Breast epithelium (tissue), 3 donors: ENCODE results near the gene AP1AR.

ENCODE experiments used
- POLR2AphosphoS5 ChIP-seq, 3 donors: sonication (generic); formaldehyde crosslinking; IDR thresholded peaks; one replicate each; pipeline ENCODE4 v1.6.1; 2017; ENCODE audit warnings: antibody characterized with exemption in 3 of 3
- TF ChIP-seq, protein P1 (sequence below), 3 donors: fragments of 450-650 bp; IDR thresholded peaks; one replicate each; pipeline ENCODE4 v1.5.1; 2016 to 2017; ENCODE audit warnings: antibody characterized with exemption in 3 of 3, mild to moderate bottlenecking in 3 of 3, moderate library complexity in 3 of 3

DNA sequence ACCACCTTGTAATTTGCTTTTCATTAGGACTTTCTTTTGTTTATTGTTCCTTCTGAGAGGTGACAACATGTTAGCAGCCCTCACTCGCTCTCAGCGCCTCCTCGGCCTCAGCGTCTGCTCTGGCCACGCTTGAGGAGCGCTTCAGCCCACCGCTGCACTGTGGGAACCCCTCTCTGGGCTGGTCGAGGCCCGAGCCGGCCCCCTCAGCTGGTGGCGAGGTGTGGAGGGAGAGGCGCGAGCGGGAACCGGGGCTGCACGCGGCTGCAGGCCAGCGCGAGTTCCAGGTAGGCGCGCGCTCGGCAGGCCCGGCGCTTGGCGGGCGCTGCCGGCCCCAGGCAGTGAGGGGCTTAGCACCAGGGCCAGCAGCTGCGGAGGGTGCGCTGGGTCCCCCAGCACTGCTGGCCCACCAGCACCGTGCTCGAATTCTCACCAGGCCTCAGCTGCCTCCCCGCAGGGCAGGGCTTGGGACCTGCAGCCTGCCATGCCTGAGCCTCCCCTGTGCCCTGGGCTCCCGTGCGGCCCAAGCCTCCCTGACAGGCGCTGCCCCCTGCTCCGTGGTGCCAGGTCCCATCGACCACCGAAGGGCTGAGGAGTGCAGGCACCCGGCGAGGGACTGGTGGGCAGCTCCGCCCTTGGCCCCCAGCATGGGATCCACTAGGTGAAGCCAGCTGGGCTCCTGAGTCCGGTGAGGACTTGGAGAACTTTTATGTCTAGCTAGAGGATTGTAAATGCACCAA, 9.2 kb upstream of the AP1AR start:
- TF ChIP-seq, protein P1, sequence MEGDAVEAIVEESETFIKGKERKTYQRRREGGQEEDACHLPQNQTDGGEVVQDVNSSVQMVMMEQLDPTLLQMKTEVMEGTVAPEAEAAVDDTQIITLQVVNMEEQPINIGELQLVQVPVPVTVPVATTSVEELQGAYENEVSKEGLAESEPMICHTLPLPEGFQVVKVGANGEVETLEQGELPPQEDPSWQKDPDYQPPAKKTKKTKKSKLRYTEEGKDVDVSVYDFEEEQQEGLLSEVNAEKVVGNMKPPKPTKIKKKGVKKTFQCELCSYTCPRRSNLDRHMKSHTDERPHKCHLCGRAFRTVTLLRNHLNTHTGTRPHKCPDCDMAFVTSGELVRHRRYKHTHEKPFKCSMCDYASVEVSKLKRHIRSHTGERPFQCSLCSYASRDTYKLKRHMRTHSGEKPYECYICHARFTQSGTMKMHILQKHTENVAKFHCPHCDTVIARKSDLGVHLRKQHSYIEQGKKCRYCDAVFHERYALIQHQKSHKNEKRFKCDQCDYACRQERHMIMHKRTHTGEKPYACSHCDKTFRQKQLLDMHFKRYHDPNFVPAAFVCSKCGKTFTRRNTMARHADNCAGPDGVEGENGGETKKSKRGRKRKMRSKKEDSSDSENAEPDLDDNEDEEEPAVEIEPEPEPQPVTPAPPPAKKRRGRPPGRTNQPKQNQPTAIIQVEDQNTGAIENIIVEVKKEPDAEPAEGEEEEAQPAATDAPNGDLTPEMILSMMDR (IDR thresholded peaks at IDR 0.05), result no peak
- no peak for TF ChIP-seq POLR2AphosphoS5 (IDR thresholded peaks at IDR 0.05)
